Ovary (tissue), 9 donors: Measurements from ENCODE around the gene MSH2. TPM values are rescaled to one million over a fixed set of nuclear protein-coding genes. Genes with fewer than 3 reads are reported as not detected.
"Not testable (repeated sequence)": the region's sequence is repeated elsewhere in the genome, so short reads cannot be mapped to it uniquely, and the experiment has no call there.

ENCODE experiments used
- DNase-seq, 5 donors: peaks; one replicate each; pipeline ENCODE4 v3.0.0-alpha.2; 2019 to 2020
- H3K27ac ChIP-seq, 2 donors: fragments of 200-600 bp; one replicate each; pipeline versions ENCODE4 v1.5.1 to v1.8.0; 2019 to 2022
- H3K27me3 ChIP-seq: fragments of 200-600 bp; one replicate; pipeline ENCODE4 v1.8.0; 2022
- H3K36me3 ChIP-seq: fragments of 200-600 bp; sonication (generic); one replicate; pipeline ENCODE4 v1.5.1; 2019
- H3K4me1 ChIP-seq: one replicate; pipeline ENCODE4 v1.8.1; 2013; ENCODE audit warnings: mild to moderate bottlenecking, moderate library complexity; ENCODE audit not compliant: insufficient read depth
- H3K4me3 ChIP-seq: fragments of 200-600 bp; sonication (generic); one replicate; pipeline ENCODE4 v1.5.1; 2017
- H3K9me3 ChIP-seq, 2 donors: fragments of 200-600 bp in 1 of 2; sonication (generic) in 1 of 2; one replicate each; pipeline versions ENCODE4 v1.5.1 to v1.8.1; 2013 to 2019; ENCODE audit warnings: mild to moderate bottlenecking in 1 of 2, moderate library complexity in 1 of 2
- EP300 ChIP-seq: sonication (generic); formaldehyde crosslinking; IDR thresholded peaks from one replicate; pipeline ENCODE4 v1.6.1; 2017; ENCODE audit warnings: antibody characterized with exemption
- POLR2A ChIP-seq: fragments of 450-650 bp; IDR thresholded peaks from one replicate; pipeline ENCODE4 v1.6.1; 2017; ENCODE audit warnings: antibody characterized with exemption, mild to moderate bottlenecking, moderate library complexity
- WGBS, 3 donors: extraction: QIAGEN DNeasy Blood & Tissue Kit in 1 of 3; methylation state at CpG; one replicate each; pipeline versions ENCODE4 v1.1.5 to v1.1.7; 2013 to 2017; 5-methylcytosine and 5-hydroxymethylcytosine counted together
- intact Hi-C, 4 donors: fragments of 100-400 bp; cut with DNase I; formaldehyde crosslinking; loops; one replicate each; pipeline versions ENCODE4 v1.11.0 to v1.15.1; 2022 to 2023
- polyA plus RNA-seq, 2 donors: library from polyadenylated mRNA; stranded (reverse); fragments of 200-250 nt in 1 of 2; fragments of 350-450 nt in 1 of 2; fragmentation: Illumina TruSeq in 1 of 2; extraction: RNeasy Lipid Tissue Mini Kit (QIAGEN cat#74804) in 1 of 2; gene quantifications; one replicate each; pipeline ENCODE4 v1.2.3, GENCODE V29; 2013 to 2014
- total RNA-seq, 7 donors: library from RNA; depleted of rRNA in 2 of 7; stranded (reverse); fragments of >200 nt in 2 of 7; fragmentation: NEBNext Ultra II Directional in 3 of 7; extraction: Animal tissue kit (Norgen Biotek cat#: 25700) in 3 of 7; gene quantifications; one replicate each; pipeline versions ENCODE4 v1.1.0 to v1.2.4, GENCODE V29; 2016 to 2023
- TF ChIP-seq, protein P1 (sequence below), 3 donors: fragments of 450-650 bp in 2 of 3; fragments of 200-600 bp in 1 of 3; IDR thresholded peaks; one replicate each; pipeline versions ENCODE4 v1.5.1 to v1.8.0; 2016 to 2022; ENCODE audit warnings: antibody characterized with exemption in 3 of 3, mild to moderate bottlenecking in 1 of 3
- donor health status: DM: no; HTN: no; CAD: no; lungs with moderate emphysema.
- donor health status: DM: no; HTN: no; CAD: no.
- donor health status: Bipolar disorder and iron deficiency.
- donor health status: DM: yes; HTN: yes; CAD: no.
- donor health status: DM: no; HTN: no; CAD: no.
- donor health status: DM: yes; HTN: yes; CAD: no.

The MSH2 gene
- total and polyA plus RNA-seq, 9 donors = 8.5 to 16.4 (median 10.7) TPM

DNA sequence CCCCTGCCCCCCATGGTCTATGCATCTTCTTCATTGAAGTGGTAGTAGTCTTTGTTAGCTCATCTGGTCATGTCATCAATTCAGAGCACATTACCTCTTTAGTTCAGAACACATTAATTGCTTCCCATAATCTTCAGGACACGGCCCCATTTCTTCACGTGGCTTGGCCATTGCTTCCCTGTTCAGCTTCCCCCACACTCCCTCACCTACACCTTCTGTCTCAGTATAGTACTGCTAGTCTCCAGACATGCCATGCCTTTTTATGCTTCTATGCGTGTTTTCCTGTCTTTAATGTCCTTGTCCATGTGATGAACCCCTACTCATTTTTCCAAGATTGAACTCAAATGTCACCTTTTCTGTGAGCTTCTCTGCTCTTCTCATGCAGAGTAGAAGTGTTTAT, 35.1 kb downstream of the MSH2 start:
- H3K27ac ChIP-seq = no peak overlapping the region
- peaks cover 1% of the 10 kb centered on the region for H3K4me1 ChIP-seq
- H3K9me3 ChIP-seq = no peaks in the 10 kb centered on the region
- H3K27me3 ChIP-seq = no peaks in the 10 kb centered on the region
- no peak overlapping the region for H3K4me3 ChIP-seq
- H3K36me3 ChIP-seq = no peaks in the 10 kb centered on the region
- intact Hi-C loops = loop anchor here in 2 of 4 donors (5.0 to 10.0 kb wide), 3 partner anchors 329 to 977 kb away; no protein-coding TSS in a partner anchor
- DNase-seq = no peak
- WGBS, 3 donors = 72 to 76% (median 74%) methylated on average over 3 of the region's 3 CpGs
- TF ChIP-seq, protein P1, sequence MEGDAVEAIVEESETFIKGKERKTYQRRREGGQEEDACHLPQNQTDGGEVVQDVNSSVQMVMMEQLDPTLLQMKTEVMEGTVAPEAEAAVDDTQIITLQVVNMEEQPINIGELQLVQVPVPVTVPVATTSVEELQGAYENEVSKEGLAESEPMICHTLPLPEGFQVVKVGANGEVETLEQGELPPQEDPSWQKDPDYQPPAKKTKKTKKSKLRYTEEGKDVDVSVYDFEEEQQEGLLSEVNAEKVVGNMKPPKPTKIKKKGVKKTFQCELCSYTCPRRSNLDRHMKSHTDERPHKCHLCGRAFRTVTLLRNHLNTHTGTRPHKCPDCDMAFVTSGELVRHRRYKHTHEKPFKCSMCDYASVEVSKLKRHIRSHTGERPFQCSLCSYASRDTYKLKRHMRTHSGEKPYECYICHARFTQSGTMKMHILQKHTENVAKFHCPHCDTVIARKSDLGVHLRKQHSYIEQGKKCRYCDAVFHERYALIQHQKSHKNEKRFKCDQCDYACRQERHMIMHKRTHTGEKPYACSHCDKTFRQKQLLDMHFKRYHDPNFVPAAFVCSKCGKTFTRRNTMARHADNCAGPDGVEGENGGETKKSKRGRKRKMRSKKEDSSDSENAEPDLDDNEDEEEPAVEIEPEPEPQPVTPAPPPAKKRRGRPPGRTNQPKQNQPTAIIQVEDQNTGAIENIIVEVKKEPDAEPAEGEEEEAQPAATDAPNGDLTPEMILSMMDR (IDR thresholded peaks at IDR 0.05) = no peak
- TF ChIP-seq POLR2A = no peak
- TF ChIP-seq EP300 = no peak

GRCh38 chr2:47438783-47439182, 35.8 kb downstream of the MSH2 start:
- intact Hi-C loops = loop anchor here in 2 of 4 donors (5.0 to 10.0 kb wide), 3 partner anchors 329 to 976 kb away; no protein-coding TSS in a partner anchor
- no peak overlapping the region for H3K27ac ChIP-seq
- no peak overlapping the region for H3K4me3 ChIP-seq
- no peaks in the 10 kb centered on the region for H3K36me3 ChIP-seq
- H3K4me1 ChIP-seq = peaks cover 2% of the 10 kb centered on the region
- no peaks in the 10 kb centered on the region for H3K27me3 ChIP-seq
- TF ChIP-seq POLR2A (no peak), EP300 (no peak)
- TF ChIP-seq, protein P1 (IDR thresholded peaks at IDR 0.05) = no peak
- DNase-seq = no peak
- H3K9me3 ChIP-seq = no peaks in the 10 kb centered on the region
- 91 to 99% (median 96%) methylated on average over 2 of the region's 2 CpGs for WGBS, 3 donors

DNA sequence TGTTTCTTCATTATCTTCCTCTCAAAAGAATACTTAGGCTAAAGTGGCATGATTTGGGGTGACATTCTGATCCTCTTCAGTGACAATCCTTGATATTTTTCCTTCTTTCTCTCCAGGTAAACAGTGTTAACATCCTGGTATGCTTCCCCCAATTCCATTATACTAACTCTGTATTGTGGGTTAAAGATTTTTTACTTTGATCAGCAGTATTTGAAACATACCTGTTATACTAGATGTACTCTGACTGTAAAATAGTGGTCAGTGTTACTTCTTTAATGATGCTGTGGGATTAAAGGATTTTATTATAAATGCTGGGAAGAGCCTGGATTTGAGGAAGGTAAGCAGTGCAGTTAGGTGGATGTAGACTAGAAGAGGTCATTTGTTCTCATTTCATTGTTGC, 48.8 kb downstream of the MSH2 start:
- Histone ChIP-seq H3K4me1 (no peaks in the 10 kb centered on the region), H3K36me3 (no peaks in the 10 kb centered on the region), H3K27me3 (no peaks in the 10 kb centered on the region), H3K4me3 (no peak overlapping the region), H3K27ac (no peak overlapping the region), H3K9me3 (no peaks in the 10 kb centered on the region)
- no peak for DNase-seq
- TF ChIP-seq, protein P1 (IDR thresholded peaks at IDR 0.05) = no peak
- TF ChIP-seq EP300 (no peak), POLR2A (no peak)
- intact Hi-C loops = no loop called here

- TF ChIP-seq EP300 (no peak), POLR2A (no peak)
- TF ChIP-seq, protein P1 (IDR thresholded peaks at IDR 0.05) = no peak
- Histone ChIP-seq H3K9me3 (no peaks in the 10 kb centered on the region), H3K4me1 (no peaks in the 10 kb centered on the region), H3K27me3 (no peaks in the 10 kb centered on the region), H3K36me3 (no peaks in the 10 kb centered on the region), H3K27ac (no peak overlapping the region), H3K4me3 (no peak overlapping the region)
- DNase-seq = no peak
- WGBS, 3 donors = 69 to 83% (median 79%) methylated on average over 2 of the region's 2 CpGs
- intact Hi-C loops = no loop called here
These were observed 49.8 kb downstream of the MSH2 start for GRCh38 chr2:47452761-47453160.

DNA sequence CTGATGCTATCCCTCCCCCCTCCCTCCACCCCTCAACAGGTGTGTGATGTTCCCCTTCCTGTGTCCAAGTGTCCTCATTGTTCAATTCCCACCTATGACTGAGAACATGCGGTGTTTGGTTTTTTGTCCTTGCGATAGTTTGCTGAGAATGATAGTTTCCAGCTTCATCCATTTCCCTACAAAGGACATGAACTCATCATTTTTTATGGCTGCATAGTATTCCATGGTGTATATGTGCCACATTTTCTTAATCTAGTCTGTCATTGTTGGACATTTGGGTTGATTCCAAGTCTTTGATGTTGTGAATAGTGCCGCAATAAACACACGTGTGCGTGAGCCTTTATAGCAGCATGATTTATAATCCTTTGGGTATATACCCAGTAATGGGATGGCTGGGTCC, 51.9 kb downstream of the MSH2 start:
- not testable (repeated sequence) for H3K27me3 ChIP-seq, H3K9me3 ChIP-seq, H3K4me3 ChIP-seq, DNase-seq, H3K4me1 ChIP-seq, H3K27ac ChIP-seq, H3K36me3 ChIP-seq
- WGBS, 3 donors = 96 to 98% (median 97%) methylated on average over 5 of the region's 5 CpGs
- intact Hi-C loops = loop anchor here in 1 of 4 donors (5.0 kb wide), 1 partner anchor 122 kb away; no protein-coding TSS in a partner anchor
